GM18508 (cell line): ENCODE data around the gene ISG20L2.

ENCODE experiments used
- ATAC-seq: cut with Tn5 transposase; IDR thresholded peaks from one replicate; pipeline ENCODE4 v1.9.1; 2021; ENCODE audit warnings: moderate number of reproducible peaks; ENCODE audit not compliant: insufficient read depth, unreplicated experiment

ISG20L2 gene

GRCh38 chr1:156675210-156676113 is 53.1 kb downstream of the ISG20L2 start:
- ATAC-seq, result no peak

- ATAC-seq, result no peak
Observed at GRCh38 chr1:156673387-156674121, 55.0 kb downstream of the ISG20L2 start.
